Measurements from ENCODE around the gene ATP6V1G1.

The ATP6V1G1 gene

GRCh38 chr9:114588651-114589526, 1.3 kb downstream of the ATP6V1G1 start:
- Histone ChIP-seq H3K4me2 (ENCODE audit: insufficient read depth, low read length, poor library complexity, severe bottlenecking) (peak overlapping the region; percentile 89), H3K27me3 (ENCODE audit: control insufficient read depth in 3 of 3, insufficient read depth in 3 of 3, low read depth in 1 of 3, low read length in 3 of 3) (no peaks in the 10 kb centered on the region), H2BK5ac (ENCODE audit: low read length) (no peak overlapping the region), H4K91ac (ENCODE audit: low read depth, low read length, poor library complexity) (no peak overlapping the region), H2AFZ (ENCODE audit: low read length) (no peak overlapping the region), H3K18ac (ENCODE audit: low read length) (no peak overlapping the region), H3K27ac (replicated peaks; ENCODE audit: low read length) (no peak overlapping the region), H3K36me3 (replicated peaks in 1 of 2; ENCODE audit: control insufficient read depth in 2 of 2, insufficient read depth in 2 of 2, low read length in 2 of 2) (peaks cover 3 to 35% of the 10 kb centered on the region in 2 donors), H3K14ac (ENCODE audit: low read length) (no peak overlapping the region), H2BK12ac (ENCODE audit: low read length) (no peak overlapping the region), H3K9me3 (replicated peaks in 1 of 2; ENCODE audit: control insufficient read depth in 2 of 2, insufficient read depth in 1 of 2, low read depth in 1 of 2, low read length in 2 of 2) (no peaks in the 10 kb centered on the region), H3K4me3 (ENCODE audit: low read length in 2 of 2) (peak overlapping the region; percentile 64 to 93), H3K4ac (ENCODE audit: low read length) (no peak overlapping the region), H2BK15ac (ENCODE audit: low read length) (no peak overlapping the region), H3K4me1 (ENCODE audit: control insufficient read depth in 2 of 2, insufficient read depth in 1 of 2, low read depth in 1 of 2, low read length in 2 of 2) (peaks cover 8 to 18% of the 10 kb centered on the region in 2 donors), H2AK5ac (ENCODE audit: low read depth, low read length) (no peak overlapping the region), H3K79me1 (ENCODE audit: low read depth, low read length) (peaks cover 8% of the 10 kb centered on the region), H3K23ac (ENCODE audit: low read depth, low read length, poor library complexity) (no peak overlapping the region), H3K9ac (ENCODE audit: low read depth, low read length, poor library complexity) (peak overlapping the region; percentile 97), H2BK120ac (ENCODE audit: low read depth, low read length) (no peak overlapping the region), H4K8ac (ENCODE audit: low read depth, low read length) (no peak overlapping the region)
- DNase-seq (ENCODE audit: low spot score), result no peak
- no CpG with 5 or more reads among the region's 11 CpGs for WGBS, 2 donors (ENCODE audit: extremely low coverage in 2 of 2, insufficient read length in 2 of 2, insufficient replicate concordance in 1 of 2)

GRCh38 chr9:114590328-114590727, 2.8 kb downstream of the ATP6V1G1 start:
- H2BK120ac ChIP-seq (ENCODE audit: low read depth, low read length), result no peak overlapping the region
- no peak overlapping the region for H2BK15ac ChIP-seq (ENCODE audit: low read length)
- no peak overlapping the region for H4K91ac ChIP-seq (ENCODE audit: low read depth, low read length, poor library complexity)
- no peak overlapping the region for H3K9ac ChIP-seq (ENCODE audit: low read depth, low read length, poor library complexity)
- peaks cover 7 to 47% of the 10 kb centered on the region in 2 donors for H3K36me3 ChIP-seq (replicated peaks in 1 of 2; ENCODE audit: control insufficient read depth in 2 of 2, insufficient read depth in 2 of 2, low read length in 2 of 2)
- H3K4me3 ChIP-seq (ENCODE audit: low read length in 2 of 2), result no peak overlapping the region
- H3K27ac ChIP-seq (replicated peaks; ENCODE audit: low read length), result no peak overlapping the region
- H3K14ac ChIP-seq (ENCODE audit: low read length), result no peak overlapping the region
- DNase-seq (ENCODE audit: low spot score), result no peak
- no peak overlapping the region for H4K8ac ChIP-seq (ENCODE audit: low read depth, low read length)
- WGBS, 2 donors (ENCODE audit: extremely low coverage in 2 of 2, insufficient read length in 2 of 2, insufficient replicate concordance in 1 of 2), result no CpG with 5 or more reads among the region's 6 CpGs
- H3K9me3 ChIP-seq (replicated peaks in 1 of 2; ENCODE audit: control insufficient read depth in 2 of 2, insufficient read depth in 1 of 2, low read depth in 1 of 2, low read length in 2 of 2), result no peaks in the 10 kb centered on the region
- H3K23ac ChIP-seq (ENCODE audit: low read depth, low read length, poor library complexity), result no peak overlapping the region
- no peak overlapping the region for H2AFZ ChIP-seq (ENCODE audit: low read length)
- no peak overlapping the region for H3K18ac ChIP-seq (ENCODE audit: low read length)
- H3K4me2 ChIP-seq (ENCODE audit: insufficient read depth, low read length, poor library complexity, severe bottlenecking), result no peak overlapping the region
- H3K4ac ChIP-seq (ENCODE audit: low read length), result no peak overlapping the region
- peaks cover 8% of the 10 kb centered on the region for H3K79me1 ChIP-seq (ENCODE audit: low read depth, low read length)
- H2AK5ac ChIP-seq (ENCODE audit: low read depth, low read length), result no peak overlapping the region
- H3K4me1 ChIP-seq (ENCODE audit: control insufficient read depth in 2 of 2, insufficient read depth in 1 of 2, low read depth in 1 of 2, low read length in 2 of 2), result peaks cover 8 to 18% of the 10 kb centered on the region in 2 donors
- H2BK5ac ChIP-seq (ENCODE audit: low read length), result no peak overlapping the region
- H3K27me3 ChIP-seq (ENCODE audit: control insufficient read depth in 3 of 3, insufficient read depth in 3 of 3, low read depth in 1 of 3, low read length in 3 of 3), result no peaks in the 10 kb centered on the region
- H2BK12ac ChIP-seq (ENCODE audit: low read length), result no peak overlapping the region

GRCh38 chr9:114591291-114591787, 3.8 kb downstream of the ATP6V1G1 start:
- Histone ChIP-seq H3K23ac (ENCODE audit: low read depth, low read length, poor library complexity) (no peak overlapping the region), H2BK120ac (ENCODE audit: low read depth, low read length) (no peak overlapping the region), H3K4me3 (ENCODE audit: low read length in 2 of 2) (no peak overlapping the region), H2BK15ac (ENCODE audit: low read length) (no peak overlapping the region), H3K9ac (ENCODE audit: low read depth, low read length, poor library complexity) (no peak overlapping the region), H4K8ac (ENCODE audit: low read depth, low read length) (no peak overlapping the region), H3K36me3 (replicated peaks in 1 of 2; ENCODE audit: control insufficient read depth in 2 of 2, insufficient read depth in 2 of 2, low read length in 2 of 2) (peaks cover 10 to 57% of the 10 kb centered on the region in 2 donors), H4K91ac (ENCODE audit: low read depth, low read length, poor library complexity) (no peak overlapping the region), H3K18ac (ENCODE audit: low read length) (no peak overlapping the region), H2BK12ac (ENCODE audit: low read length) (no peak overlapping the region), H3K4me2 (ENCODE audit: insufficient read depth, low read length, poor library complexity, severe bottlenecking) (no peak overlapping the region), H3K4ac (ENCODE audit: low read length) (no peak overlapping the region), H3K9me3 (replicated peaks in 1 of 2; ENCODE audit: control insufficient read depth in 2 of 2, insufficient read depth in 1 of 2, low read depth in 1 of 2, low read length in 2 of 2) (no peaks in the 10 kb centered on the region), H2BK5ac (ENCODE audit: low read length) (no peak overlapping the region), H3K79me1 (ENCODE audit: low read depth, low read length) (peaks cover 8% of the 10 kb centered on the region), H2AK5ac (ENCODE audit: low read depth, low read length) (no peak overlapping the region), H3K27ac (replicated peaks; ENCODE audit: low read length) (no peak overlapping the region), H3K27me3 (ENCODE audit: control insufficient read depth in 3 of 3, insufficient read depth in 3 of 3, low read depth in 1 of 3, low read length in 3 of 3) (no peaks in the 10 kb centered on the region), H2AFZ (ENCODE audit: low read length) (no peak overlapping the region), H3K4me1 (ENCODE audit: control insufficient read depth in 2 of 2, insufficient read depth in 1 of 2, low read depth in 1 of 2, low read length in 2 of 2) (peaks cover 8 to 18% of the 10 kb centered on the region in 2 donors), H3K14ac (ENCODE audit: low read length) (no peak overlapping the region)
- WGBS, 2 donors (ENCODE audit: extremely low coverage in 2 of 2, insufficient read length in 2 of 2, insufficient replicate concordance in 1 of 2), result no CpG with 5 or more reads among the region's 5 CpGs
- DNase-seq (ENCODE audit: low spot score), result no peak

- no peak overlapping the region for H2BK12ac ChIP-seq (ENCODE audit: low read length)
These were observed 4.3 kb downstream of the ATP6V1G1 start for GRCh38 chr9:114591849-114592248.

More at GRCh38 chr9:114591849-114592248, 4.3 kb downstream of the ATP6V1G1 start:
- H2BK15ac ChIP-seq (ENCODE audit: low read length), result no peak overlapping the region
- H3K9me3 ChIP-seq (replicated peaks in 1 of 2; ENCODE audit: control insufficient read depth in 2 of 2, insufficient read depth in 1 of 2, low read depth in 1 of 2, low read length in 2 of 2), result no peaks in the 10 kb centered on the region
- DNase-seq (ENCODE audit: low spot score), result no peak
- H3K79me1 ChIP-seq (ENCODE audit: low read depth, low read length), result peaks cover 8% of the 10 kb centered on the region
- WGBS, 2 donors (ENCODE audit: extremely low coverage in 2 of 2, insufficient read length in 2 of 2, insufficient replicate concordance in 1 of 2), result no CpG with 5 or more reads among the region's 1 CpG
- no peak overlapping the region for H2AFZ ChIP-seq (ENCODE audit: low read length)
- H3K4me2 ChIP-seq (ENCODE audit: insufficient read depth, low read length, poor library complexity, severe bottlenecking), result no peak overlapping the region
- no peak overlapping the region for H3K23ac ChIP-seq (ENCODE audit: low read depth, low read length, poor library complexity)
- H4K8ac ChIP-seq (ENCODE audit: low read depth, low read length), result no peak overlapping the region
- no peak overlapping the region for H4K91ac ChIP-seq (ENCODE audit: low read depth, low read length, poor library complexity)
- no peak overlapping the region for H3K18ac ChIP-seq (ENCODE audit: low read length)
- H3K27ac ChIP-seq (replicated peaks; ENCODE audit: low read length), result no peak overlapping the region
- H2BK5ac ChIP-seq (ENCODE audit: low read length), result no peak overlapping the region
- H3K36me3 ChIP-seq (replicated peaks in 1 of 2; ENCODE audit: control insufficient read depth in 2 of 2, insufficient read depth in 2 of 2, low read length in 2 of 2), result peaks cover 10 to 61% of the 10 kb centered on the region in 2 donors
- no peak overlapping the region for H2BK120ac ChIP-seq (ENCODE audit: low read depth, low read length)
- no peak overlapping the region for H2AK5ac ChIP-seq (ENCODE audit: low read depth, low read length)
- no peak overlapping the region for H3K4me3 ChIP-seq (ENCODE audit: low read length in 2 of 2)
- no peaks in the 10 kb centered on the region for H3K27me3 ChIP-seq (ENCODE audit: control insufficient read depth in 3 of 3, insufficient read depth in 3 of 3, low read depth in 1 of 3, low read length in 3 of 3)
- no peak overlapping the region for H3K9ac ChIP-seq (ENCODE audit: low read depth, low read length, poor library complexity)
- H3K4ac ChIP-seq (ENCODE audit: low read length), result no peak overlapping the region
- no peak overlapping the region for H3K14ac ChIP-seq (ENCODE audit: low read length)
- H3K4me1 ChIP-seq (ENCODE audit: control insufficient read depth in 2 of 2, insufficient read depth in 1 of 2, low read depth in 1 of 2, low read length in 2 of 2), result peaks cover 8 to 17% of the 10 kb centered on the region in 2 donors
